ENCODE measurements around the gene FABP6. TPM values are rescaled to one million over a fixed set of nuclear protein-coding genes. Genes with fewer than 3 reads are reported as not detected.

The FABP6 gene
- total RNA-seq, 4 donors from 2014 or later, result not detected

GRCh38 chr5:160213537-160213936 is 15.8 kb upstream of the FABP6 start:
- 73 to 84% methylated on average over 4 to 5 of the region's 5 CpGs for WGBS, 2 donors (ENCODE audit: low coverage in 1 of 2)
- no peaks in the 10 kb centered on the region for H3K27me3 ChIP-seq

GRCh38 chr5:160219356-160219755 is 9.9 kb upstream of the FABP6 start:
- no peak for DNase-seq
- H3K4me3 ChIP-seq, result no peak overlapping the region
- no peaks in the 10 kb centered on the region for H3K36me3 ChIP-seq
- intact Hi-C loops (cut with DNase I; ENCODE audit: low total_unique reads) (no loop called here), in situ Hi-C loops (cut with MboI; ENCODE audit: low pct_ligation_motif_present in 1 of 4, low pct_unique_long_range_greater_than_20kb in 1 of 4, low sequenced_read_pairs in 3 of 4) (no loop called here)
- WGBS, 2 donors (ENCODE audit: low coverage in 1 of 2), result 66 to 72% methylated on average over 3 to 4 of the region's 4 CpGs
- H3K4me1 ChIP-seq, result no peaks in the 10 kb centered on the region
- H3K27me3 ChIP-seq, result no peaks in the 10 kb centered on the region
- TF ChIP-seq POLR2A (IDR thresholded peaks at IDR 0.05), result no peak
- TF ChIP-seq EP300 (IDR thresholded peaks at IDR 0.05; ENCODE audit: low read depth), result no peak
- no peak for TF ChIP-seq CTCF (IDR thresholded peaks at IDR 0.05)
- no peak for TF ChIP-seq POLR2AphosphoS5 (IDR thresholded peaks at IDR 0.05)
- no peaks in the 10 kb centered on the region for H3K9me3 ChIP-seq
- H3K27ac ChIP-seq, result no peak overlapping the region

More at GRCh38 chr5:160213537-160213936, 15.8 kb upstream of the FABP6 start:
- H3K4me1 ChIP-seq, result no peaks in the 10 kb centered on the region
- TF ChIP-seq POLR2AphosphoS5 (IDR thresholded peaks at IDR 0.05) (no peak), CTCF (IDR thresholded peaks at IDR 0.05) (no peak), EP300 (IDR thresholded peaks at IDR 0.05; ENCODE audit: low read depth) (no peak), POLR2A (IDR thresholded peaks at IDR 0.05) (no peak)
- H3K36me3 ChIP-seq, result no peaks in the 10 kb centered on the region
- no peaks in the 10 kb centered on the region for H3K9me3 ChIP-seq
- no peak for DNase-seq
- intact Hi-C loops (cut with DNase I; ENCODE audit: low total_unique reads) (loop anchor here (5.0 kb wide), 1 partner anchor 674 kb away; no protein-coding TSS in a partner anchor), in situ Hi-C loops (cut with MboI; ENCODE audit: low pct_ligation_motif_present in 1 of 4, low pct_unique_long_range_greater_than_20kb in 1 of 4, low sequenced_read_pairs in 3 of 4) (no loop called here)
- no peak overlapping the region for H3K27ac ChIP-seq
- no peak overlapping the region for H3K4me3 ChIP-seq

- TF ChIP-seq POLR2AphosphoS5 (IDR thresholded peaks at IDR 0.05), result no peak
- TF ChIP-seq CTCF (IDR thresholded peaks at IDR 0.05), result no peak
- no peak overlapping the region for H3K27ac ChIP-seq
- H3K36me3 ChIP-seq, result no peaks in the 10 kb centered on the region
- no peaks in the 10 kb centered on the region for H3K27me3 ChIP-seq
- H3K9me3 ChIP-seq, result no peaks in the 10 kb centered on the region
- DNase-seq, result no peak
- in situ Hi-C loops (cut with MboI; ENCODE audit: low pct_ligation_motif_present in 1 of 4, low pct_unique_long_range_greater_than_20kb in 1 of 4, low sequenced_read_pairs in 3 of 4), result no loop called here
- intact Hi-C loops (cut with DNase I; ENCODE audit: low total_unique reads), result no loop called here
- no peaks in the 10 kb centered on the region for H3K4me1 ChIP-seq
- WGBS, 2 donors (ENCODE audit: low coverage in 1 of 2), result 74 to 88% methylated on average over 3 of the region's 3 CpGs
- H3K4me3 ChIP-seq, result no peak overlapping the region
These were observed 8.2 kb upstream of the FABP6 start for GRCh38 chr5:160221082-160221481.

GRCh38 chr5:160227012-160227411 is 2.3 kb upstream of the FABP6 start:
- Histone ChIP-seq H3K4me3 (no peak overlapping the region), H3K27ac (no peak overlapping the region), H3K27me3 (no peaks in the 10 kb centered on the region), H3K36me3 (no peaks in the 10 kb centered on the region), H3K4me1 (no peaks in the 10 kb centered on the region), H3K9me3 (no peaks in the 10 kb centered on the region)
- DNase-seq, result no peak
- intact Hi-C loops (cut with DNase I; ENCODE audit: low total_unique reads), result no loop called here
- WGBS, 2 donors (ENCODE audit: low coverage in 1 of 2), result 85% methylated on average over 2 of the region's 2 CpGs; no CpG with 5 or more reads in 1 of the 2 donors
- TF ChIP-seq POLR2A (IDR thresholded peaks at IDR 0.05) (no peak), EP300 (IDR thresholded peaks at IDR 0.05; ENCODE audit: low read depth) (no peak), POLR2AphosphoS5 (IDR thresholded peaks at IDR 0.05) (no peak), CTCF (IDR thresholded peaks at IDR 0.05) (no peak)
- in situ Hi-C loops (cut with MboI; ENCODE audit: low pct_ligation_motif_present in 1 of 4, low pct_unique_long_range_greater_than_20kb in 1 of 4, low sequenced_read_pairs in 3 of 4), result no loop called here
